Upper lobe of left lung (tissue), 4 donors: Measurements from ENCODE around the gene CES1.

Experiments
- POLR2A ChIP-seq, 4 donors: fragments of 450-650 bp; IDR thresholded peaks; one replicate each; pipeline ENCODE4 v1.5.1; 2016 to 2017; ENCODE audit warnings: antibody characterized with exemption in 4 of 4, mild to moderate bottlenecking in 2 of 4
- POLR2AphosphoS5 ChIP-seq, 2 donors: sonication (generic); formaldehyde crosslinking; IDR thresholded peaks; one replicate each; pipeline ENCODE4 v1.5.1; 2017; ENCODE audit warnings: antibody characterized with exemption in 2 of 2
- TF ChIP-seq, protein P1 (sequence below), 6 experiments: fragments of 450-650 bp in 4 of 6; fragments of 200-600 bp in 2 of 6; sonication (generic) in 2 of 6; IDR thresholded peaks; one replicate each; pipeline ENCODE4 v1.5.1; 2016 to 2019; ENCODE audit warnings: antibody characterized with exemption in 6 of 6

DNA sequence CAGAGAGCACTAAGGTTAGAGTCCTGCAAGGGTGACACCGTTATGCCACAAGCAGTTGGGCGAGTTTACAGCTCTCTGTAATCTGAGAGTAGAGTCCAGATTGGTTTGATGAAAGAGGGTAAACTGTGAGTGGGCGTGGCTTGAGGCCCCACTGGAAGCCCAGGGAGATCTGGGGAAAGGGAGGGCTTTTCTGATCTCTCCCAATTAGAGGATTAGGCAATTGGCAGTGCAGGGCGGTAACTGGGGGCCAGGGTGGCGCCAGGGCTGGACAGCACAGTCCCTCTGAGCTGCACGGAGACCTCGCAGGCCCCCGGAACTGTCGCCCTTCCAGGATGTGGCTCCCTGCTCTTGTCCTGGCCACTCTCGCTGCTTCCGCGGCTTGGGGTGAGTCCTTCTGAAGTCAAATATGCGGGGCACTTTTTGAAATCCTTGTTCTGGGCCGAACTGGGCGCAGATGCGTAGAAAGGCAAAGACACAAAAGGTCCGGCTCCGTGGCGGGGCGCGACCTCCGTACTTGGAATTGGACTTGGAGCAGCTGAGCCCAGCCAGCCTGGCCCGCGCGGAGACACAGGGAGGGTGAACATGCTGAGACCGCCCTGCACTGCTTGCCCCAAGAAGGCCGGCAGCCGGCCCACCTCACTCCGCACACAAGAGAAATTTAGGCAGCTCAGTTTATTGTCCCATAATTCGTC is 72.4 kb downstream of the CES1 start:
- TF ChIP-seq POLR2A (IDR thresholded peaks at IDR 0.05) (no peak), POLR2AphosphoS5 (IDR thresholded peaks at IDR 0.05) (no peak)
- TF ChIP-seq, protein P1, sequence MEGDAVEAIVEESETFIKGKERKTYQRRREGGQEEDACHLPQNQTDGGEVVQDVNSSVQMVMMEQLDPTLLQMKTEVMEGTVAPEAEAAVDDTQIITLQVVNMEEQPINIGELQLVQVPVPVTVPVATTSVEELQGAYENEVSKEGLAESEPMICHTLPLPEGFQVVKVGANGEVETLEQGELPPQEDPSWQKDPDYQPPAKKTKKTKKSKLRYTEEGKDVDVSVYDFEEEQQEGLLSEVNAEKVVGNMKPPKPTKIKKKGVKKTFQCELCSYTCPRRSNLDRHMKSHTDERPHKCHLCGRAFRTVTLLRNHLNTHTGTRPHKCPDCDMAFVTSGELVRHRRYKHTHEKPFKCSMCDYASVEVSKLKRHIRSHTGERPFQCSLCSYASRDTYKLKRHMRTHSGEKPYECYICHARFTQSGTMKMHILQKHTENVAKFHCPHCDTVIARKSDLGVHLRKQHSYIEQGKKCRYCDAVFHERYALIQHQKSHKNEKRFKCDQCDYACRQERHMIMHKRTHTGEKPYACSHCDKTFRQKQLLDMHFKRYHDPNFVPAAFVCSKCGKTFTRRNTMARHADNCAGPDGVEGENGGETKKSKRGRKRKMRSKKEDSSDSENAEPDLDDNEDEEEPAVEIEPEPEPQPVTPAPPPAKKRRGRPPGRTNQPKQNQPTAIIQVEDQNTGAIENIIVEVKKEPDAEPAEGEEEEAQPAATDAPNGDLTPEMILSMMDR (IDR thresholded peaks at IDR 0.05) = no peak
